Pancreas (tissue), 10 donors: ENCODE results near the gene DCHS2. TPM values are rescaled to one million over a fixed set of nuclear protein-coding genes. Genes with fewer than 3 reads are reported as not detected.
A peak's percentile ranks its signal among the peaks of the same experiment; 100 is the strongest.

Source experiments
- ATAC-seq, 4 donors: fragments of 200-7000 bp; cut with Tn5 transposase; one replicate each; pipeline versions ENCODE4 v1.8.0 to v1.9.1; 2020; ENCODE audit warnings: mild to moderate bottlenecking in 4 of 4, moderate library complexity in 4 of 4
- DNase-seq, 6 donors: peaks; one replicate each; pipeline ENCODE4 v3.0.0-alpha.2; 2020
- FAIRE-seq: peaks from 2 replicates; lab custom pipeline; 2012; peaks lifted over from hg19 to GRCh38; lab: Jason Lieb, UNC
- H3K27ac ChIP-seq, 4 donors: fragments of 200-600 bp; sonication (generic); 1 replicate in 3 of 4; 2 replicates in 1 of 4; pipeline versions ENCODE4 v1.5.0 to v1.8.0; 2020
- H3K27me3 ChIP-seq, 4 donors: fragments of 200-600 bp; one replicate each; pipeline ENCODE4 v1.8.0; 2021
- H3K36me3 ChIP-seq, 3 donors: fragments of 200-600 bp; sonication (generic) in 1 of 3; one replicate each; pipeline versions ENCODE4 v1.5.0 to v1.8.0; 2020 to 2021
- H3K4me1 ChIP-seq, 3 donors: fragments of 200-600 bp; one replicate each; pipeline ENCODE4 v1.8.0; 2021
- H3K4me3 ChIP-seq, 4 donors: fragments of 200-600 bp; sonication (generic) in 2 of 4; one replicate each; pipeline versions ENCODE4 v1.5.0 to v1.8.0; 2020 to 2021
- H3K9me3 ChIP-seq, 4 donors: fragments of 200-600 bp; one replicate each; pipeline ENCODE4 v1.8.0; 2021
- CTCF ChIP-seq, 4 donors: fragments of 200-600 bp; sonication (generic) in 3 of 4; IDR thresholded peaks; one replicate each; pipeline versions ENCODE4 v1.5.0 to v1.8.0; 2021; ENCODE audit warnings: antibody characterized with exemption in 4 of 4
- WGBS, 2 donors: extraction: QIAGEN DNeasy Blood & Tissue Kit; methylation state at CpG; one replicate each; pipeline ENCODE4 v1.1.7; 2013; 5-methylcytosine and 5-hydroxymethylcytosine counted together
- intact Hi-C, 3 donors: fragments of 100-400 bp; cut with DNase I; formaldehyde crosslinking; loops; one replicate each; pipeline versions ENCODE4 v1.11.1 to v1.14.2; 2022
- polyA plus RNA-seq, 2 donors: library from polyadenylated mRNA; stranded (reverse); fragments of 200-250 nt; gene quantifications; one replicate each; pipeline ENCODE4 v1.2.3, GENCODE V29; 2013
- total RNA-seq, 6 donors: library from RNA; stranded (reverse); fragmentation: NEBNext Ultra II Directional in 4 of 6; extraction: Animal tissue kit (Norgen Biotek cat#: 25700) in 4 of 6; gene quantifications; one replicate each; pipeline versions ENCODE4 v1.2.1 to v1.2.4, GENCODE V29; 2021 to 2023
- donor health status: healthy with polysubstance abuse.
- donor health status: DM: no; HTN: no; CAD: no; lungs with moderate emphysema.
- donor health status: DM: no; HTN: no; CAD: no.
- donor health status: control.
- donor health status: control.
- donor health status: Bipolar disorder and iron deficiency.
- donor health status: DM: yes; HTN: yes; CAD: no.
- donor health status: DM: no; HTN: no; CAD: no.
- donor health status: DM: no; HTN: no; CAD: no.
- donor health status: DM: yes; HTN: yes; CAD: no.

The DCHS2 gene
- total and polyA plus RNA-seq, 8 donors = 0.04 to 0.23 (median 0.09) TPM; not detected in 1

GRCh38 chr4:154317201-154317999, 174.2 kb downstream of the DCHS2 start:
- Histone ChIP-seq H3K27me3 (no peaks in the 10 kb centered on the region), H3K4me3 (no peak overlapping the region), H3K27ac (no peak overlapping the region), H3K36me3 (no peaks in the 10 kb centered on the region), H3K9me3 (no peaks in the 10 kb centered on the region), H3K4me1 (no peaks in the 10 kb centered on the region)
- intact Hi-C loops = no loop called here
- TF ChIP-seq CTCF (IDR thresholded peaks at IDR 0.05) = no peak
- WGBS, 2 donors = 49 to 64% methylated on average over 2 of the region's 2 CpGs
- FAIRE-seq (no peak), ATAC-seq (no peak), DNase-seq (no peak)

GRCh38 chr4:154315741-154316140, 175.9 kb downstream of the DCHS2 start:
- Histone ChIP-seq H3K9me3 (no peaks in the 10 kb centered on the region), H3K36me3 (no peaks in the 10 kb centered on the region), H3K27me3 (no peaks in the 10 kb centered on the region), H3K4me3 (no peak overlapping the region), H3K4me1 (no peaks in the 10 kb centered on the region), H3K27ac (no peak overlapping the region)
- FAIRE-seq (no peak), ATAC-seq (no peak), DNase-seq (no peak)
- intact Hi-C loops = no loop called here
- TF ChIP-seq CTCF (IDR thresholded peaks at IDR 0.05) = no peak

GRCh38 chr4:154314248-154314647, 177.4 kb downstream of the DCHS2 start:
- H3K4me1 ChIP-seq = no peaks in the 10 kb centered on the region
- no peak for FAIRE-seq
- peak in 1 of 6 donors; percentile 18 for DNase-seq
- peak in 1 of 4 donors; percentile 13 for TF ChIP-seq CTCF (IDR thresholded peaks at IDR 0.05)
- no peaks in the 10 kb centered on the region for H3K36me3 ChIP-seq
- no peak overlapping the region for H3K4me3 ChIP-seq
- H3K27ac ChIP-seq = no peak overlapping the region
- peak in 3 of 4 donors; percentile 41 to 68 (median 68) for ATAC-seq
- WGBS, 2 donors = 11% methylated on average over 4 of the region's 4 CpGs
- intact Hi-C loops = no loop called here
- H3K9me3 ChIP-seq = no peaks in the 10 kb centered on the region
- no peaks in the 10 kb centered on the region for H3K27me3 ChIP-seq

GRCh38 chr4:154313004-154313585, 178.5 kb downstream of the DCHS2 start:
- Histone ChIP-seq H3K27ac (no peak overlapping the region), H3K27me3 (no peaks in the 10 kb centered on the region), H3K4me1 (no peaks in the 10 kb centered on the region), H3K36me3 (no peaks in the 10 kb centered on the region), H3K4me3 (no peak overlapping the region), H3K9me3 (no peaks in the 10 kb centered on the region)
- intact Hi-C loops = no loop called here
- WGBS, 2 donors = 74 to 77% methylated on average over 5 of the region's 5 CpGs
- TF ChIP-seq CTCF (IDR thresholded peaks at IDR 0.05) = no peak
- FAIRE-seq = no peak
- DNase-seq = no peak
- no peak for ATAC-seq

GRCh38 chr4:154312246-154312645, 179.4 kb downstream of the DCHS2 start:
- H3K4me3 ChIP-seq = no peak overlapping the region
- 85% methylated on average over 7 of the region's 7 CpGs for WGBS, 2 donors
- no peaks in the 10 kb centered on the region for H3K27me3 ChIP-seq
- no peak for TF ChIP-seq CTCF (IDR thresholded peaks at IDR 0.05)
- DNase-seq (no peak), FAIRE-seq (no peak), ATAC-seq (no peak)
- H3K36me3 ChIP-seq = no peaks in the 10 kb centered on the region
- intact Hi-C loops = no loop called here
- H3K9me3 ChIP-seq = no peaks in the 10 kb centered on the region
- H3K27ac ChIP-seq = no peak overlapping the region
- H3K4me1 ChIP-seq = no peaks in the 10 kb centered on the region
